ENCODE measurements around the gene PNPLA3. TPM values are rescaled to one million over a fixed set of nuclear protein-coding genes. Genes with fewer than 3 reads are reported as not detected.

PNPLA3 gene
- 3.7 TPM for total RNA-seq

- H3K27me3 ChIP-seq (ENCODE audit: control insufficient read depth in 3 of 3, insufficient read depth in 3 of 3, low read length in 3 of 3) = peaks cover 8 to 26% (median 17%) of the 10 kb centered on the region in 3 donors
- H3K36me3 ChIP-seq (ENCODE audit: control insufficient read depth in 3 of 3, insufficient read depth in 3 of 3, low read length in 3 of 3) = no peaks in the 10 kb centered on the region
- H3K4me1 ChIP-seq (ENCODE audit: control insufficient read depth in 3 of 3, insufficient read depth in 3 of 3, low read length in 3 of 3) = peaks cover 13 to 34% (median 32%) of the 10 kb centered on the region in 3 donors
- no peaks in the 10 kb centered on the region for H3K9me3 ChIP-seq (ENCODE audit: control insufficient read depth in 3 of 3, low read length in 3 of 3)
- no peak within 1 kb of the TSS for H3K27ac ChIP-seq (ENCODE audit: low read depth, low read length)
- peak within 1 kb of the TSS in 2 of 3 donors; percentile 67 to 71 for H3K4me3 ChIP-seq (ENCODE audit: low read length in 3 of 3)
- peak within 1 kb of the TSS in 2 of 3 donors; percentile 45 to 69 for H3K9ac ChIP-seq (ENCODE audit: low read depth in 1 of 3, low read length in 3 of 3)
These were observed at the start of gene PNPLA3 for GRCh38 chr22:43923631-43924464. PNPLA3 (plus strand) TSS chr22:43923805; CDS start chr22:43923912, 107 bp downstream.

- no peak overlapping the region for H3K9ac ChIP-seq (ENCODE audit: low read depth in 1 of 3, low read length in 3 of 3)
- H3K4me3 ChIP-seq (ENCODE audit: low read length in 3 of 3) = no peak overlapping the region
- H3K27ac ChIP-seq (ENCODE audit: low read depth, low read length) = no peak overlapping the region
- H3K27me3 ChIP-seq (ENCODE audit: control insufficient read depth in 3 of 3, insufficient read depth in 3 of 3, low read length in 3 of 3) = peaks cover 13 to 44% (median 29%) of the 10 kb centered on the region in 3 donors
- H3K9me3 ChIP-seq (ENCODE audit: control insufficient read depth in 3 of 3, low read length in 3 of 3) = no peaks in the 10 kb centered on the region
- no peaks in the 10 kb centered on the region for H3K36me3 ChIP-seq (ENCODE audit: control insufficient read depth in 3 of 3, insufficient read depth in 3 of 3, low read length in 3 of 3)
- no peaks in the 10 kb centered on the region for H3K4me1 ChIP-seq (ENCODE audit: control insufficient read depth in 3 of 3, insufficient read depth in 3 of 3, low read length in 3 of 3)
These were observed 46.6 kb upstream of the PNPLA3 start for GRCh38 chr22:43876866-43877509.

- no peaks in the 10 kb centered on the region for H3K4me1 ChIP-seq (ENCODE audit: control insufficient read depth in 3 of 3, insufficient read depth in 3 of 3, low read length in 3 of 3)
- H3K27ac ChIP-seq (ENCODE audit: low read depth, low read length) = no peak overlapping the region
- peaks cover 0 to 2% (median 2%) of the 10 kb centered on the region in 3 donors for H3K9me3 ChIP-seq (ENCODE audit: control insufficient read depth in 3 of 3, low read length in 3 of 3)
- no peaks in the 10 kb centered on the region for H3K36me3 ChIP-seq (ENCODE audit: control insufficient read depth in 3 of 3, insufficient read depth in 3 of 3, low read length in 3 of 3)
- H3K9ac ChIP-seq (ENCODE audit: low read depth in 1 of 3, low read length in 3 of 3) = no peak overlapping the region
- peaks cover 13 to 44% (median 29%) of the 10 kb centered on the region in 3 donors for H3K27me3 ChIP-seq (ENCODE audit: control insufficient read depth in 3 of 3, insufficient read depth in 3 of 3, low read length in 3 of 3)
- H3K4me3 ChIP-seq (ENCODE audit: low read length in 3 of 3) = no peak overlapping the region
These were observed 45.4 kb upstream of the PNPLA3 start for GRCh38 chr22:43878079-43878795.

- H3K36me3 ChIP-seq (ENCODE audit: control insufficient read depth in 3 of 3, insufficient read depth in 3 of 3, low read length in 3 of 3) = no peaks in the 10 kb centered on the region
- H3K4me3 ChIP-seq (ENCODE audit: low read length in 3 of 3) = no peak overlapping the region
- H3K27me3 ChIP-seq (ENCODE audit: control insufficient read depth in 3 of 3, insufficient read depth in 3 of 3, low read length in 3 of 3) = peaks cover 13 to 44% (median 29%) of the 10 kb centered on the region in 3 donors
- no peak overlapping the region for H3K27ac ChIP-seq (ENCODE audit: low read depth, low read length)
- no peak overlapping the region for H3K9ac ChIP-seq (ENCODE audit: low read depth in 1 of 3, low read length in 3 of 3)
- no peaks in the 10 kb centered on the region for H3K4me1 ChIP-seq (ENCODE audit: control insufficient read depth in 3 of 3, insufficient read depth in 3 of 3, low read length in 3 of 3)
- H3K9me3 ChIP-seq (ENCODE audit: control insufficient read depth in 3 of 3, low read length in 3 of 3) = peaks cover 0 to 2% (median 2%) of the 10 kb centered on the region in 3 donors
These were observed 44.6 kb upstream of the PNPLA3 start for GRCh38 chr22:43878831-43879550.

- peaks cover 13 to 37% (median 34%) of the 10 kb centered on the region in 3 donors for H3K27me3 ChIP-seq (ENCODE audit: control insufficient read depth in 3 of 3, insufficient read depth in 3 of 3, low read length in 3 of 3)
- H3K4me1 ChIP-seq (ENCODE audit: control insufficient read depth in 3 of 3, insufficient read depth in 3 of 3, low read length in 3 of 3) = no peaks in the 10 kb centered on the region
- H3K4me3 ChIP-seq (ENCODE audit: low read length in 3 of 3) = no peak overlapping the region
- H3K9ac ChIP-seq (ENCODE audit: low read depth in 1 of 3, low read length in 3 of 3) = no peak overlapping the region
- H3K36me3 ChIP-seq (ENCODE audit: control insufficient read depth in 3 of 3, insufficient read depth in 3 of 3, low read length in 3 of 3) = no peaks in the 10 kb centered on the region
- peaks cover 0 to 2% (median 2%) of the 10 kb centered on the region in 3 donors for H3K9me3 ChIP-seq (ENCODE audit: control insufficient read depth in 3 of 3, low read length in 3 of 3)
- no peak overlapping the region for H3K27ac ChIP-seq (ENCODE audit: low read depth, low read length)
These were observed 43.6 kb upstream of the PNPLA3 start for GRCh38 chr22:43879901-43880540.

GRCh38 chr22:43880541-43880991 is 43.0 kb upstream of the PNPLA3 start:
- no peaks in the 10 kb centered on the region for H3K36me3 ChIP-seq (ENCODE audit: control insufficient read depth in 3 of 3, insufficient read depth in 3 of 3, low read length in 3 of 3)
- H3K4me1 ChIP-seq (ENCODE audit: control insufficient read depth in 3 of 3, insufficient read depth in 3 of 3, low read length in 3 of 3) = no peaks in the 10 kb centered on the region
- peaks cover 16 to 40% (median 37%) of the 10 kb centered on the region in 3 donors for H3K27me3 ChIP-seq (ENCODE audit: control insufficient read depth in 3 of 3, insufficient read depth in 3 of 3, low read length in 3 of 3)
- H3K27ac ChIP-seq (ENCODE audit: low read depth, low read length) = no peak overlapping the region
- H3K4me3 ChIP-seq (ENCODE audit: low read length in 3 of 3) = no peak overlapping the region
- H3K9ac ChIP-seq (ENCODE audit: low read depth in 1 of 3, low read length in 3 of 3) = no peak overlapping the region
- peaks cover 0 to 2% (median 2%) of the 10 kb centered on the region in 3 donors for H3K9me3 ChIP-seq (ENCODE audit: control insufficient read depth in 3 of 3, low read length in 3 of 3)

- Histone ChIP-seq H3K27ac (ENCODE audit: low read depth, low read length) (no peak overlapping the region), H3K9me3 (ENCODE audit: control insufficient read depth in 3 of 3, low read length in 3 of 3) (peaks cover 0 to 2% (median 2%) of the 10 kb centered on the region in 3 donors), H3K4me3 (ENCODE audit: low read length in 3 of 3) (no peak overlapping the region), H3K36me3 (ENCODE audit: control insufficient read depth in 3 of 3, insufficient read depth in 3 of 3, low read length in 3 of 3) (no peaks in the 10 kb centered on the region), H3K9ac (ENCODE audit: low read depth in 1 of 3, low read length in 3 of 3) (no peak overlapping the region), H3K27me3 (ENCODE audit: control insufficient read depth in 3 of 3, insufficient read depth in 3 of 3, low read length in 3 of 3) (peaks cover 18 to 42% (median 41%) of the 10 kb centered on the region in 3 donors), H3K4me1 (ENCODE audit: control insufficient read depth in 3 of 3, insufficient read depth in 3 of 3, low read length in 3 of 3) (no peaks in the 10 kb centered on the region)
These were observed 42.2 kb upstream of the PNPLA3 start for GRCh38 chr22:43881091-43882061.

GRCh38 chr22:43882122-43882767 is 41.4 kb upstream of the PNPLA3 start:
- no peak overlapping the region for H3K9ac ChIP-seq (ENCODE audit: low read depth in 1 of 3, low read length in 3 of 3)
- no peak overlapping the region for H3K27ac ChIP-seq (ENCODE audit: low read depth, low read length)
- H3K4me1 ChIP-seq (ENCODE audit: control insufficient read depth in 3 of 3, insufficient read depth in 3 of 3, low read length in 3 of 3) = no peaks in the 10 kb centered on the region
- H3K4me3 ChIP-seq (ENCODE audit: low read length in 3 of 3) = no peak overlapping the region
- peaks cover 16 to 46% (median 41%) of the 10 kb centered on the region in 3 donors for H3K27me3 ChIP-seq (ENCODE audit: control insufficient read depth in 3 of 3, insufficient read depth in 3 of 3, low read length in 3 of 3)
- peaks cover 0 to 2% (median 2%) of the 10 kb centered on the region in 3 donors for H3K9me3 ChIP-seq (ENCODE audit: control insufficient read depth in 3 of 3, low read length in 3 of 3)
- H3K36me3 ChIP-seq (ENCODE audit: control insufficient read depth in 3 of 3, insufficient read depth in 3 of 3, low read length in 3 of 3) = no peaks in the 10 kb centered on the region

Data from skeletal muscle tissue (tissue), 4 donors.